Sigmoid colon (tissue), 4 donors: ENCODE data around the gene CUEDC2.

Source experiments
- CTCF ChIP-seq, 4 experiments: fragments of 450-650 bp in 3 of 4; fragments of 200-600 bp in 1 of 4; IDR thresholded peaks; one replicate each; pipeline ENCODE4 v1.5.1; 2016 to 2019; ENCODE audit warnings: antibody characterized with exemption in 4 of 4, mild to moderate bottlenecking in 3 of 4, moderate library complexity in 2 of 4
- POLR2AphosphoS5 ChIP-seq, 4 donors: sonication (generic); formaldehyde crosslinking; IDR thresholded peaks; one replicate each; pipeline ENCODE4 v1.6.1; 2017; ENCODE audit warnings: antibody characterized with exemption in 4 of 4

- TF ChIP-seq CTCF (IDR thresholded peaks at IDR 0.05): no peak
- TF ChIP-seq POLR2AphosphoS5 (IDR thresholded peaks at IDR 0.05): no peak
Measured at GRCh38 chr10:102463983-102464382, 31.6 kb upstream of the CUEDC2 start.
